BJ (cell line): ENCODE results near the gene MSLN. TPM values are rescaled to one million over a fixed set of nuclear protein-coding genes. Genes with fewer than 3 reads are reported as not detected.

Experiments used
- CTCF ChIA-PET: fragments of 350-600 bp; formaldehyde crosslinking; extraction: SDS; loops from one replicate; lab custom pipeline; 2021; ENCODE audit warnings: antibody characterized with exemption, inconsistent platforms; lab: Yijun Ruan, JAX
- POLR2A ChIA-PET: fragments of 300-600 bp; sonication (Branson Sonifier 250); formaldehyde crosslinking; extraction: SDS; loops from one replicate; lab custom pipeline; 2021; ENCODE audit warnings: antibody characterized with exemption; lab: Charles Lee
- DNase-seq: peaks from one replicate; pipeline ENCODE4 v3.0.0-alpha.2; 2011; ENCODE audit warnings: low read depth
- H3K27me3 ChIP-seq: 2 replicates; pipeline ENCODE4 v1.6.0; 2011; ENCODE audit warnings: low read length; ENCODE audit not compliant: control insufficient read depth, insufficient read depth
- H3K36me3 ChIP-seq: 2 replicates; pipeline ENCODE4 v1.5.1; 2011; ENCODE audit warnings: low read length; ENCODE audit not compliant: control insufficient read depth, insufficient read depth
- H3K4me3 ChIP-seq: 2 replicates; pipeline ENCODE4 v1.5.1; 2011; ENCODE audit warnings: low read depth, mild to moderate bottlenecking, control low read depth, low read length
- CTCF ChIP-seq: IDR thresholded peaks from 2 replicates; pipeline ENCODE4 v1.5.1; 2011; ENCODE audit warnings: low read depth, mild to moderate bottlenecking, control low read depth, inconsistent platforms, low read length, moderate library complexity; ENCODE audit not compliant: insufficient read depth
- polyA plus RNA-seq: library from polyadenylated mRNA; depleted of rRNA; stranded (reverse); fragments of >200 nt; gene quantifications from 2 replicates; pipeline ENCODE4 v1.2.3, GENCODE V29; 2011

MSLN gene
- polyA plus RNA-seq, 1 experiment = 0.67 TPM

GRCh38 chr16:733382-734207 lies 26.9 kb upstream of the MSLN start:
- ChIA-PET CTCF (interaction anchor here (1.3 to 1.4 kb wide), 2 partner anchors 12 to 21 kb away, joined by 3 to 4 read pairs; partner anchors contain the start of gene ANTKMT), POLR2A (no interaction called here)
- H3K27me3 ChIP-seq = no peaks in the 10 kb centered on the region
- peak; percentile 61 for TF ChIP-seq CTCF
- H3K4me3 ChIP-seq = no peak overlapping the region
- no peak for DNase-seq
- H3K36me3 ChIP-seq = peaks cover 22% of the 10 kb centered on the region

- POLR2A ChIA-PET = no interaction called here
- peaks cover 22% of the 10 kb centered on the region for H3K36me3 ChIP-seq
- H3K4me3 ChIP-seq = no peak overlapping the region
- no peaks in the 10 kb centered on the region for H3K27me3 ChIP-seq
- no peak for DNase-seq
- CTCF ChIA-PET = interaction anchor here (1.4 kb wide), 1 partner anchor 13 kb away, joined by 4 read pairs; the partner anchor contains the start of gene ANTKMT
- TF ChIP-seq CTCF = no peak
Observed at GRCh38 chr16:734208-734980, 26.1 kb upstream of the MSLN start.

- ChIA-PET CTCF (interaction anchor here (1.8 kb wide), 1 partner anchor 23 kb away, joined by 6 read pairs; no protein-coding TSS in a partner anchor), POLR2A (no interaction called here)
- no peaks in the 10 kb centered on the region for H3K27me3 ChIP-seq
- no peak for TF ChIP-seq CTCF
- peaks cover 22% of the 10 kb centered on the region for H3K36me3 ChIP-seq
- no peak overlapping the region for H3K4me3 ChIP-seq
- no peak for DNase-seq
Observed at GRCh38 chr16:734981-735881, 25.3 kb upstream of the MSLN start.

GRCh38 chr16:735982-736453 lies 24.5 kb upstream of the MSLN start:
- H3K36me3 ChIP-seq = peaks cover 22% of the 10 kb centered on the region
- no peak for TF ChIP-seq CTCF
- POLR2A ChIA-PET = no interaction called here
- no peak overlapping the region for H3K4me3 ChIP-seq
- H3K27me3 ChIP-seq = no peaks in the 10 kb centered on the region
- CTCF ChIA-PET = interaction anchor here (1.3 to 1.8 kb wide), 2 partner anchors 24 to 68 kb away, joined by 3 to 6 read pairs; no protein-coding TSS in a partner anchor
- DNase-seq = no peak
